ENCODE results near the gene MISFA.
"Not testable (repeated sequence)": the region's sequence is repeated elsewhere in the genome, so short reads cannot be mapped to it uniquely, and the experiment has no call there.

Gene MISFA

DNA sequence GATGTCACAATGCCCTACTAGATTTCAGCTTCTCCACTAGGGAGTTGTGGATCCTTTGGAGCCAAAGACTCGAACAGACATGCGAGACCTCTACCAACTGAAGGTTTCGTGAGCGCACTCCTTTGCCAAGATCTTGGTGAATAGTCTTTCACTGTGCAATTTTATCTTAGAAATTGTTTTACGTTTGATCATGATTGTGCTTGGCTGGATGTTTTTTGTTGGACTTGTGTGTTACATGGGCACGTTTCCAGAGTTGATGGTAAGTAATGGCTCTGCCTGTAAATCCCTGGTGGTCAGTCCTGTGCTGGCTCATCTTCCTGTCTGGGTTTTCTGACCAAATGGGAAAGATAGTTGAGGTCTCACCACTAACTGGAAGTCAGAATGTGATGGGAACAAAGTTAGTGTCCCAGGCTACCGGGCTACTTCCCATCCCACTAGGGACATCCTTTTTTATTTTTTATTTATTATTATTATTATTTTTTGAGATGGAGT is at the start of gene MISFA:
Gene MISFA, plus strand, starts transcription at position 51 of the 492 bp plus-strand sequence. Its CDS starts 140 bp downstream, at position 191.
- no peak for DNase-seq

DNA sequence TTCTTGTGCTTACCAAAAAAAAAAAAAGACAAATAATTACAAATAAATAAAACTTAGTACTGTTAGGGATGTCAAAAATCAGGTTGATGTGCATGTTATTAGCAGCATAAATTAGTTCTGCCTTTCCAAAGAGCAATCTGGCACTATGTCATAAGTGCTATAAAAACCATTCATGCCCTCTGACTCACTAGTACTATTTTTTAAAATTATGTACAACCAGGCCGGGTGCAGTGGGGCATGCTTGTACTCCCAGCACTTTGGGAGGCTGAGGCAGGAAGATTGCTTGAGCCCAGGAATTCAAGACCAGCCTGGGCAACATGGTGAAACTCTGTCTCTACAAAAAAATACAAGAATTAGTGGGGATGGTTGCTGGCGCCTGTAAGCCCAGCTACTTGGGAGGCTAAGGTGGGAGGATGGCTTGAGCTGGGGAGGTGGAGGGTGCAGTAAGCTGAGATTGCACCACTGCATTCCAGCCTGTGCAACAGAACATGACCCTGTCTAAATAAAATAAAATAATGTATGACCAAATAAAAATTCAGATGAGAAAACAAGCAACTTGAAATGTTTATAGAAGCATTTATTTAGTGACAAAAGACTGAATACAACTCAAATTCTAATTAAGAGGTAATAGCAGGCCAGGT is 36.4 kb upstream of the MISFA start:
- DNase-seq: no peak

DNA sequence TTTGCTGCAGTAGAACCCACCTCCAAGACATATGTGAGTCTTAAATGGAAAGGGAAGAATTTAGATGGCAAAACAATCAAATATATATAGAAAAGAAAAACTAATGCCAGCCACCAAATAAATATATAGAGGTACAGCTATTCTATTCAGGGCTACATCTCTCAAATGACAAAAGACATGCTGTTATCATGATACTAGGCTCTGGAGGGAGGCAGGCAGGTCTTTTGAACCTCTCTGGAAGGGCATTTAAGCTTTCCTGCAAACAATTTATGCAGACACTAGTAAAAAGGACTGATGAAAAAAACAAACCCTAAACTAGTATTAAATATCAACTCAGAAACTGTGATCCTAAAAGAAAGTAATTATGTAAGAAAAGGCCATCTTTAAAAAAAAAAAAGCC is 35.4 kb upstream of the MISFA start:
- no peak for DNase-seq

DNA sequence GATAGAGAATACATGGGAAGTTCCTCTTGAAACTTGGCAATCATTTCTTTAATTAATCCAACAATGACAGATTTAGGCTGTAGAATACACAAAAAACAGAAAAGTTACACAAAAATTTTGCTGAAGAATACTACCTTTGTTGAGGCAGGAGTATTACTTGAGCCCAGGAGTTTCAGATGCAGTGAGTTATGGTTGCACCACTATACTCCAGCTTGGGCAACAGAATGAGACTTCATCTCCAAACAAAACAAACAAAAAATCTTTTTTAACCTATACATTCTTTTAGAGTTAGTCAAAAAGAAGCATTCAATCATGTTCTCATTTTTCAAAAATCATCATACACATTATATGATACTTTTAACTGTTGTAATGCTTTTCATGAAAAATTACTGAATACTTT is 33.2 kb upstream of the MISFA start:
- DNase-seq: no peak

DNA sequence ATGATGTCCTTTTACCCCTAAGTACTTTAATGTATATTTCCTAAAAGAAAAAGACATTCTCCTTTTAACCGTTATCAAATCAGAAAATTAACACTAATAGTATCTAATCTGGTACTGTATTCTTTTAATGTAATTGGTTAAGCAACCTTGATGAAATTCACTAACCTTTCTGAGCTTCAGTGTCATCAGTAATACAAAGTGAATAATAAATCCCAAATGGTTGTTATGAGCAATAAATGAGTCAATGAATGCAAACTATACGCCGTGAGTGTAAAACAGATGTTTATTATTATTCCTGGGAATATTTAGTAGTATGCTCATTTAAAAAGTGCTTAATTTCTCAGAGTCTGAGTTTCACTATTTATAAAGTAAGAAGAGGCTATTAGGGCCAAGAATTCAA is 32.5 kb upstream of the MISFA start:
- DNase-seq: no peak

DNA sequence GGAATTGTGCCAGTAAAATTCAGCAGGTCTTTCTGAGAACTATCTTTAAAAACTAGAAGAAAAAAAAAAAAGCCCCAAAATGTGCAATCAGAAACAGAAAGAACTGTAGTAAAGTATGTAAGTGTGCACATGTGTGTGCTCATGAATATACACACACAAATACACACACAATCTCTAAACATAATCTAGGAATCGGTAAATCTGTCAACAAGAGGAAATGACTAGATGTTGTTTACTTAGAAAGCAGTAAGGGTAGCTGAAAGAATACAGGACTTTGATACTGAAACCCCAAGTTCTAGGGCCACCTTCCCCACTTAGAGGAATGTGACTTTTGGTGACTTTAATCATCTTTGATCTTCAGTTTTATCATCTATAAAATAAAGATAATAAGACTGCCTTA is 24.2 kb upstream of the MISFA start:
- no peak for DNase-seq

DNA sequence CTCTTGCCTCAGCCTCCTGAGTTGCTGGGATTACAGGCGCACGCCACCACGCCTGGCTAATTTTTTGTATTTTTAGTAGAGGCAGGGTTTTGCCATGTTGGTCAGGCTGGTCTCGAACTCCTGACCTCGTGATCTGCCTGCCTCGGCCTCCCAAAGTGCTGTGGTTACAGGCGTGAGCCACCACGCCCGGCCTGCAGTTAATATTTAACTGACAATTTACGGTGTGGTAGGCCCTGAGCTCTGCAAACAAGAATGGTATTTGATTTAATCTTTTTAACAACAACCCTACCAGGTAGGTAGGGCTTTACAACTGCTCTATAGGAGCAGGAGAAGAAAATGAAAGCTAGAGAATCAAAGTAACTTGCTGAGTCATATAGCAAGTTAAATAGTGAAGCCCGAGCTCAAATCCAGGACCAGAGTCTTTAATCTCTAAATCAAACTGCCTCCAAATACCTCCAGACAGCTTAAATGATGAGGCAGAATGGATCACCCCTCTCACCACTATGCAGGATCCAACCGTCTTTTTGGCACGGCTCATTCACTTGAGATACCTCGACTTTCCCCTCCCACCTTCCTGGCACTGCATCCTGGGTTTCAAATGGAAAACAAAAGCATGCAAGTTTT is 20.5 kb upstream of the MISFA start:
- no peak for DNase-seq

DNA sequence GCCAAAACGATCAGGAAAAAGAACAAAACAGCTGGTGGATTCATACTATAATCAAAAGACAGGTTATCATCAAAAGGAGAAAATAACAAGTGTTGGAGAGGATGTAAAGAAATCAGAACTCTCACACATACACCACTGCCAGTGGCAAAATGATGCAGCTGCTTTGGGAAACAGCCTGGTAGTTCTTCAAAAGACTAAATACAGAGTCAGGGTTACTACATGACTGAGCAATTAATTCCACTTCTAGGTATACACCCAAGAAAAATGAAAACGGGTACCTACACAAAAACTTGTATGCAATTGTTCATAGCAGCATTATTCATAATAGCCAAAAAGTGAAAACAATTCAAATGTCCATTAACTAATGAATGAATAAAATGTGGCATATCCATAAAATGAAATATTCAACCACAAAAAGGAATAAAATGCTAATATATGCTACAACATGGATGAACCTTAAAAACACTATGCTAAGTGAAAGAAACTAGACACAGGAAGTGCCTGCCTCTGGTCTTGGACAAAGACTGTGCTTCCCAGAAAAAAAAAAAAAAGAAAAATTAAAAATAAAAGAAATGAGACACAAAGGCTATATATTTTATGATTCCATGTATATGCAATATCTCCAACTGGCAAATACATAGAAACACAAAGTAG is 19.3 kb upstream of the MISFA start:
- no peak for DNase-seq

DNA sequence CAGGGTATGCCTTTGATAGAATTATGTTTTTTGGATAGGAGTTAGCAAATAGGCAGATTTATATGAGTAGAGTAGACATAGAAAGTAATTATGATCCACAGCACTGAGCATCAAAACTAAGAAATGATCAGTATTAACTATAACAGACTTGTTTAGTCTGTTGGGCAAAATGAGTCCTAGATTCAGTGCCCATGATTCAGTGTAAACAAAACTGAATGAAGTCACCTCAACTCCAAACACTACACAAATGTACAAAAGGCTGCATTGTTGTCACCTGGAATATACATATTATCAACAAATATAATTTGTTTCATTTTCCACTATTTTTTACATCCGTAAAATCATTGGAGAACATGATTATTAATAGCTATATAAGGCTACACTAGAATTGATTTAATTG is 17.8 kb upstream of the MISFA start:
- DNase-seq: no peak

DNA sequence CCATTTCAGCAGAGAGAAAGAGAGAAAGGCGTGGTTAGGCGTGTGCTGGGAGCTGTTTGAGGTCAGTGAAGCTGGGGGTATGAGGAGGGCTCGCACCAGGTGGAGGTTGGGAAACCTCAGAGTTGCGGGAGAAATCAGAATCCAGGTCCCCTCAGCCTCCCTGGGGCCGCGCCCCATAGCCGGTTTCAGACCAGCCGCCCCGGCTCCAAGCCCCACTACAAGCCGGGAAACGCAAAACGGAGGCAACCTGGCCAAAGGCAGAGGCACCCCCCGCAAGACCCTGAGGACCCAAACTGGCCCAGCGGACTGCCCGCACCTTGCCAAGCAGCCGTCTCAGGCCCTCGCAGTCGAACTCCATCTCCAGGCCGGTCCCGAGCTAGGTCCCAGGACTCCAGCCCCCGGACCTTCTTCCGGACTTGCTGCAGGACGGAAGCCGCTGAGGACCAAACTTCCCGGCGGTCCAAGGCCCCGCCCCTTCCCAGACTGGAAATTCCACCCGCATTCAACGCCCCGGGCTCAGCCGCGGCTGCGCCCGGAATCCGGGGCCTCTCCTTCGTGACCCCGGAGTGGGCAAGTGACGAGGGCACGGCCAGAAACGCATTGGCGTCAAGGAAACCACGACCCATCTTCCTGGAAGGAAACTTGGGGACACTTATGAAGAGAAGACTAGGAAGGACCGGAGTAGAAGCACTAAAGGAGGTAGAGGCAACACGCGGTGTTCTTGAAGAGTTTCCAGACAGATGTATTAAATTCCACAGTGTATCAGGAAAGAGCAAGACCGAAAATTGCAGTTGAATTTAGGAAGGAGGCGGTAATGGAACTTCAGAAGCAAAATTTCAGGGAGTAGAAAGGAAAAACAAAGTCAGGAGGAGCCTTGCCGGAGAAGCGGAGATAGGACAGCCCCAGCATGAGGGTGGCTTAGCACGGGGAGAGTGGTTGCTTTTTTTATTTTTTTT is 11.0 kb upstream of the MISFA start, which contains the start of gene UEVLD:
Gene UEVLD, minus strand, starts transcription at position 438 of the 956 bp plus-strand sequence. Its CDS starts 80 bp downstream, at position 358.
- peak; percentile 88 for DNase-seq

DNA sequence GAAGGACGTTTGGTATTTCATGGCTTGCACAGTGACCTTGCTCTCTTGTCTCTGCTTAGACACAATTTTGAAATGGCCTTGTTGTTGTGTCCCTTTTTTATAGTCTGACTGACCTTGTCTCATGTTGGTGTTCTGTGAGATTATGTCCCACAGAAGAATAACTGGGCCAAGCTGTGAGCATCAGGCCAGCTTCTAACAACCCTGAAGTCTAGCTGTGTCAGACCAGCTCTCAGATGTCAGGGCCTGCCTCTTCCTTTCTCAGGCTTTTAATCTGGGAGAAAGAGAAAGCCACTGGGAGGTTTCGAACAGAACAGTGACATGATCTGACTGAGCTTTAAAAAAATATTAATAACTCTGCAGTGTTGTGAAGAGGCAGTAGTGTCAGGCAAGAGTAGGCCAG is 9.0 kb upstream of the MISFA start:
- no peak for DNase-seq

DNA sequence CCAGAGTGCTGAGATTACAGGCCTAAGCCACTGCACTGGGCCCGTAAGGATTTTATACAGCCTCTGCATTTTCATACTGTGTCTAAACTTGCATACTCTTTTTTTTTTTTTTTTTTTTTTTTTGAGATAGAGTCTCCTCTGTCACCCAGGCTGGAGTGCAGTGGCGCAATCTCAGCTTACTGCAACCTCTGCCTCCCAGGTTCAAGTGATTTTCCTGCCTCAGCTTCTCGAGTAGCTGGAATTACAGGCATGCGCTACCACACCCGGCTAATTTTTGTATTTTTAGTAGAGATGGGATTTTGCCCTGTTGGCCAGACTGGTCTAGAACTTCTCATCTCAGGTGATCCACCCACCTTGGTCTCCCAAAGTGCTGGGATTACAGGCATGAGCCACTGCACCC is 5.5 kb upstream of the MISFA start:
- DNase-seq: not testable (repeated sequence)

DNA sequence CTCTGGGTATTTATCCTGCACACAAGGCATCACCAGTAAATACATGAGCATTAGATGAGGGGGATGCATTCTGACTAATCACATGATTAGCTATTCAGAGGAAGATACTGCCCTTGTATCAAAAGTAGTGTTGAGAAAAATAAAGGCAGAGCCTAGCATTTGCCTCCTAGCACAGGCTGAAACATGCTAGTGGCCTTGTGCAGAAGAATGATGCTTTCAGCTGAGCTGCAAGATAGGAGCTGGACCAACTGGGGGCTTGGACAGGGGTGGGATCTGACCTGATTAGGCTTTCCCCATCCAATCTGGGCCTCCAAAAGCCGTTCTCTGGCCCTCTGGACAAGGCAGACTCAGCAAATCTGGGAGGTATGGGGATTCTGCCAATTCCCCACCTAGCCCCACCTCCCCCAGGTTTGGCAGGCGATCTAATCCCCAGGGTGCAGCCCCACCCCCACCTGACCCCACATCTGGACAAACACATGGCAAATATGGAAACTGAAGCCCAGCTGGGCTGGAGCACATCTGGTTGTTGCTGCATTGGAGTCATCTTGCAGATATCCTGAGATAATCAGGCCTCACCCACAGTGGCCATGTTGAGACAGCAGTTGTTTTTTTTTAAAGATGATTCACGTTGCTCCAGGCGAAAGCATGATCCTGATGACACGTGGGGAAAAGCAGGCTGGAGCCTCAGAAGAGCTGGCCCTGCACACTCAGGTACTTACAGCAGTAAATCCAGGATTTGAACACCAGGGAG is 4.4 kb upstream of the MISFA start:
- no peak for DNase-seq

DNA sequence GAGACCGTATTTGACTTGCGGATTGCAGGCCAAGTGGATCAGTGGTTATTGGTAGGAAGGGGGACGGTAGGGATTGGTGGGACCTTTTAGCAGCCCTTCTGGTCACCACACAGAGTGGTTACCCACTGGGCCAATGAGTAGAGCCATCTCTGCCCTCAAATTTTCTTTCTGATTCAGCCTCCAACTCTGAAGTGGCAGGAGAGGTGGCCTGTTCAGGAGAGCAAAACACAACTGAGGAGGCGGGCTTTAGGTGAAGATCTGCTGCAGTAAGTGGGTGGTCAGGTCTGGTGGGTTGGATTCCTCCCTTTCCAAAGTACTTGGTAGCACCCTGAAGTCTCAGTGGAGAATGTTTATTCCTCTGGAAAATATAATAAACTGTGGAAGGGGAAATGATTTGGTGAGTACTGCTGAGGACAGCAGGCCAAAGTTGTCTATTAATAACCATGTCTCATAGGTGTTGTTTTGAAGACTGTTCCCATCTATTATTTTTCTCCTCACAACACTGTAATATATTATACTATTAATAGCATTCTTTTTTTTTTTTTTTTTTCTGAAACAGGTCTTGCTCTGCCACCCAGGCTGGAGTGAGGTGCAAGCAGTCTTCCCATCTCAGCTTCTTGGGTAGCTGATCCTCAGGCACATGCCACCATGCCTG is 1.5 kb downstream of the MISFA start:
- no peak for DNase-seq

DNA sequence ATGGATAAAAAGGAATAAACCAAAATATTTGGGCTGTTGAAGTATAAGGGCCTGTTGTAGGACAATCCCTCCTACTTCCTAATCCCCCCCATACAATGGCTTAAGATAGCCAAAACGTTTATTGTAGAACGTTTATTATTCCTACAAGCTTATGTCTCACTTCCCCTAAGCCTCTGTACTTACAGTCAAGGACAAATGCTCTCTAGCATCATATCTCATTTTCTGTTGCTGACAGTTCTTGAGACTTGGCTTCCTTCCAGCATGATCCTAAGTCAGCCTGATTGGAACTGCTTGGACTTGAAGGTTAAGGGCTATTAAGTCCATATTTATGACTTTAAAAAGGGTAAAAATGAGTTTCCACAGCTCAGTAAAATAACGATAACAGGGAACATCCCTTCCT is 8.8 kb downstream of the MISFA start:
- DNase-seq: no peak

DNA sequence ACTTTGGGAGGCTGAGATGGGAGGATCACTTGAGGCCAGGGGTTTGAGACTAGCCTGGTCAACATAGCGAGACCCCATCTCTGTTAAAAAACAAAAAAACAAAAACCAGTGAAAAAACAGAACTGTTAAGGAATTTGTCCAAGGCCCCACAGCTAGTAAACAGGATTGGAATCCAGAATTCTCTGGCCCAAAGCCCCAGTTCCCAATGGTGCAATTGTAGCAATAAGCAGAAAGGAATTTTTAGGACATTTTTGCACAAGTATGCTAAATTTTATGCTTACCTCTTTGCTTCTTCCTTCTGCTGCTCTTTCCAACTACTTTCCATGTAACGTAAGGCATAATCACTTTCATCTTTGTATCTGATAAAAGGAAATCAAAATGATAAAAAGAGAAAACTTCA is 11.6 kb downstream of the MISFA start:
- no peak for DNase-seq

DNA sequence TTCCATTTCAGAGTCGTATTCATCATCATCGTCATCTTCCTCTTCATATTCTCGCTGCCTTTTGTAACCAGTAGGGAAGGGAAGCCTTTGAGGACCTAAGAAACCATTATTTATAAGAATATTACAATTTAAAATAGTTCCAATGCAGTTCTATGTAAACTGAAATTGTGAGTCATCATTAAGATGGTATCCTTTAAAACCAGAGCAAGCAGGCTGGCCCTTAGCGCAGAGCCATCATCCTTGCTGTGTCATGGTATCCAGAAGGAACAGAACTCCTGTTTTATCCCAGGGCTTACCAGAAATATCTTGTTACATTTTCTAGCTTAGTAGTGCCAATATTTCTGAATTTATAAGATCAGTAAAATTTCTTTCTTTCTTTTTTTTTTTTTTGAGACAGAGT is 12.8 kb downstream of the MISFA start:
- DNase-seq: no peak

DNA sequence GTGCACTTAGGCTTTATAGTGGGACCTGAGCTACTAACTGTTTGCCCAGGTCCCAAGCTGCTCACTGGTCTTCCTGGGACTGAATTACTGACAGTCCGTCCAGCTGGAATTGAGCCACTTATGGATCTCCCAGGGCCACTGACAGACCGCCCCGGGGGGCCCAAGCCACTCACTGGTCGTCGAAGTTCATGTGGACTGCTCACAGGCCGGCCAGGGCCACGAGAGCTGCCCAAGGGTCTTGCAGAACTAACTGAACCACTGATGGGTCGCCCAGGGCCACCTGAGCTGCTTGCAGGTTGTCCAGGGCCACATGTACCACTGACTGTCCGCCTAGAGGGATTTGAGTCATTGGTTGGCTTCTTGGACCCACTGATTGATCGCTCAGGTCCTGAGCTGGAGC is 15.1 kb downstream of the MISFA start:
- DNase-seq: no peak

DNA sequence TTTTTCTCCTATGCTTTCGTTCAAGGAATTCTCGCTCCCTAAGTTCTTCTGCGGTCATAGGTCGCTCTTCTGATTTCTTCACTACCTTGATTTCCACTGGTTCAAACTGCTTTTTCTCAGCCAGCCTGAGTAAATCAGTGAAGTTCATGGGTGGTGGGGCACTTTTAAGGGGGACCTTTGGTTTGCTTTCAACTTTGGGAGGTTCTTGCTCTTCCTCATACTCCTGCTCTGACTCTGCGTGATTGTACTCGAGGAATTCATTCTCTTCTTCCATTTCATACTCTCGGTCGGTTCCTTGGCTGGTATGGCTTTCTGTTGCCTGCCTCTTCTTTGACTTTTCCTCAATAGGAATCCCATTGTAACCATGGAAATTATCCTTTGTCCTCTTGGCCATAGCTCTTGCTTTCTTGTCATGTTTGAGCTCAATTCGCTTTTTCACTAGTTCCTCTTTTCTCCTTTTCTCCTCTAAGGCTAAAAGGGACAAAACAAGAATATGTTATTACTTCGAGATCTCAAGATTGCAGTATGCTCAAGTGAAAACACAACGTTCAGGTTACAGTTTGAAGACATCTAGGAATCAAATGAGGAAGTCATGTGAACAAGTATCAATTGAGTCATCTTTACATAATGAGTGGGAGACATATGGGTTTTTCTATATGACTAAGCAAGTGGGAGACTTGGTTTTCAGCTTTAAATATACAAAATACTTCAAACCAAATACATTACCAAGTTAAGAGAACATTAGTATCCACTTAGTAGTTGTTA is 16.2 kb downstream of the MISFA start:
- no peak for DNase-seq

DNA sequence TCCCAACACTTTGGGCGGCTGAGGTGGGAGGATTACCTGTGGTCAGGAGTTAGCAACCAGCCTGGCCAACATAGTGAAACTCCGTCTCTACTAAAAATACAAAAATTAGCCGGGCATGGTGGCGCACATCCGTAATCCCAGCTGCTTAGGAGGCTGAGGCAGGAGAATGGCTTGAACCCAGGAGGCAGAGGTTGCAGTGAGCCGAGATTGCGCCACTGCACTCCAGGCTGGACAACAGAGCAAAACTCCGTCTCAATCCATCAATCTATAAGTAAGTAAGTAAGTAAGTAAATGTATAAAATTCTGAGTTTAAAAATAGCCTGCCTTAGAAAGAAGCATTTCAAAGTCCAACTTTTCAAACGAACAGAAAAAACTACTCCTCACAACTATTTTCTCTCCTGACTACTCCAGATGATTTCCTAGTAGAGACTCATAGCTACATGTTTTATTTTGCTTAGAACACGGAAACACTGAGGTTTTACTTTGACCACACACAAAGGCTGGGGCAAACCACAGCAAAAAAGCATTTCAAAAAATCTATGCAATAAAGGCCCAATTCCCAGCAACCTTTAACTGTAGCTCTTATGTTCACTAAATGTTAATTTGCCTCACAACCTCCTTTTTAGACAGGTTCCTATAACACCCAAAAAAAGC is 18.2 kb downstream of the MISFA start:
- peak; percentile 67 for DNase-seq
